Pulmonary artery endothelial cell (primary cell): ENCODE data around the gene HSPB8. TPM values are rescaled to one million over a fixed set of nuclear protein-coding genes. Genes with fewer than 3 reads are reported as not detected.

ENCODE experiments used
- DNase-seq: peaks from one replicate; pipeline ENCODE4 v3.0.0-alpha.2; 2011; ENCODE audit warnings: low read depth, low spot score
- total RNA-seq: library from RNA; depleted of rRNA; stranded (reverse); fragments of >200 nt; gene quantifications from 2 replicates; pipeline ENCODE4 v1.2.3, GENCODE V29; 2014

Gene HSPB8
- total RNA-seq, 1 donor from 2014 or later = 2.9 TPM

- DNase-seq = no peak
Observed at GRCh38 chr12:119169150-119169549, 9.6 kb upstream of the HSPB8 start.

- DNase-seq = no peak
Observed at GRCh38 chr12:119171291-119171690, 7.4 kb upstream of the HSPB8 start.

GRCh38 chr12:119171691-119172425 is 6.9 kb upstream of the HSPB8 start:
- no peak for DNase-seq

GRCh38 chr12:119175081-119175480 is 3.6 kb upstream of the HSPB8 start:
- no peak for DNase-seq

GRCh38 chr12:119176267-119177055 is 2.3 kb upstream of the HSPB8 start:
- peak; percentile 44 for DNase-seq

GRCh38 chr12:119177056-119177325 is 1.7 kb upstream of the HSPB8 start:
- no peak for DNase-seq

- no peak for DNase-seq
Observed at GRCh38 chr12:119177724-119178380, 879 bp upstream of the HSPB8 start.

- DNase-seq = no peak
Observed at GRCh38 chr12:119179335-119180021, 747 bp downstream of the HSPB8 start.

GRCh38 chr12:119180380-119181040 is 1.8 kb downstream of the HSPB8 start:
- DNase-seq = no peak

GRCh38 chr12:119181202-119181601 is 2.5 kb downstream of the HSPB8 start:
- DNase-seq = no peak

- no peak for DNase-seq
Observed at GRCh38 chr12:119181944-119182343, 3.2 kb downstream of the HSPB8 start.

- no peak for DNase-seq
Observed at GRCh38 chr12:119182701-119183493, 4.2 kb downstream of the HSPB8 start.

- DNase-seq = no peak
Observed at GRCh38 chr12:119183942-119184695, 5.4 kb downstream of the HSPB8 start.

- no peak for DNase-seq
Observed at GRCh38 chr12:119195256-119195655, 16.5 kb downstream of the HSPB8 start.

- DNase-seq = no peak
Observed at GRCh38 chr12:119198440-119198839, 19.7 kb downstream of the HSPB8 start.

GRCh38 chr12:119200601-119201000 is 21.9 kb downstream of the HSPB8 start:
- DNase-seq = no peak

- no peak for DNase-seq
Observed at GRCh38 chr12:119201789-119202543, 23.2 kb downstream of the HSPB8 start.

- no peak for DNase-seq
Observed at GRCh38 chr12:119202544-119202943, 23.8 kb downstream of the HSPB8 start.

GRCh38 chr12:119204131-119204530 is 25.4 kb downstream of the HSPB8 start:
- DNase-seq = no peak
